Fibroblast of skin of left biceps (primary cell): ENCODE measurements around the gene ANO2.

Experiments used
- DNase-seq, 2 experiments: peaks; one replicate each; pipeline ENCODE4 v3.0.0-alpha.2; 2013; ENCODE audit warnings: low read depth in 2 of 2

ANO2 gene

DNA sequence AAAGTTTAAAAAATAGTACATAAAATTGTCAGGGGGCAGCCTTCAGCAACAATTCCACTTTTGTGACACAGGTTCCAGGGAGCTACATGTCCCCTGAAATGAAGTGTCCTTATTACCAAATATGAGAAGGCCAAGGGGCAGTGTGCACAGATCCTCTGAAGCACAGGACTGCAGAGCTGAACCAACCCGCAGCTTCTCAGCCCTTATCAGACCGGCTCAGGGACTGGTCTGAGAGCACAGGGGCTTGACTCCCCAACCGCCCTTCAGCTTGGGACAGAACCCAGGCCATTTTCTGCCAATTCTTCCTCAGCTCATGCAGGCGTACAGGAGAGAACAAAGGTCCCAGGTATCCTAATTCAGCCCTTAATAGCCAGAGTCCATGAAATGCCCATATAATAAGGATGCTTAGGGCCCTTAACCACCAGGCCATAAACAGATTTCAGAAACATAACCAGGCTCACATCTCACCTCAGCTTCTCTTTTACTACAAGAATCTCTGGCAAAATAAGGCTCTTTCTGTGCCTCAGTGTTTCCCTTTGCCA is 221.3 kb downstream of the ANO2 start:
- DNase-seq: no peak

DNA sequence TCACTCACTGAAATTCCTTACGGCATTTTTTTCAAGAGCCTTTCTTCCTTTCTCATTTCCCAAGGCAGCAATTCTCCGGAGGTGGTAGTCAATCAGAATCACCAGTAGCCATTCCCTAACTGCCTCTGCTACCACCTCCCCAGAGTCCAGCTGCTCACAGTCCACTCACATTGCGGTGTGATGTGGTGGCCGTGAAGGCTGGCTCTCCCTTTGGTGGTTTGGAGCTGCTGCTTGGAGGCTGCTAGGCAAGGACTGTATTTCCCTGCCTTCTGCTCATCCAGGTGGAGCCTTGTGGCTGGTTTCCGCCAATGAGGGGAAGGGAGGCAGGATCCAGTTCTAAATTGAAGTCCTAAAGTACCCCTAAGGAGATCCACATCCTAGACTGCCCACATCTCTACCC is 222.0 kb downstream of the ANO2 start:
- DNase-seq: no peak

DNA sequence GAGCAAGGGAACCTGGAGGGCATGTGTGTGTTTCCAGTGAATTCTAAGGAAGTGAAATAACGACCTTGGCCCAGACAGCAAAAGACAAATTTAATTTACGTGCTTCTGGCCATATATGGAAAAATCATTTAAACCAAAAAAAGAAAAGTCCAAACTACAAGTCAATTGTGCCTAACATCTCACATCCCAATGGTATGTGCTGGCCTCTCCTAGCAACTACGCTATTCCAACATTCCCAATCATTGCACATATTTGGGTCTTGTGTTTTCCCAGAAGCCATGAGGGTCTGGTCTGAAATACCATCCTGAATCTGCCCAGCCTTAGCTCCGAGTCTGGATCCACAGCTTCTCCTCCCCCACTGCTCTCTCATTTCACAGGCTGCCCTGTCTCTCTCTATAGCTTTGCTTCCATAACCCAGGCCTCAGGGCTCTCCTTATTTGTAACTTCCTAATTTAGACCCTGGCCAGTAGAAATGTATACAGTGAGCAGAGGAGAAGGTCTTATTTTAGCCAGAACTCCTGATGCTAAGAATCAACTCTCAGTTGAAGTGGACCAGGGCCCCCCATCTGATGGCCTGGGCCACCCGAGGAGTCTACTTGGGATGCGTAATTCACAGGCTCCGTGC is 224.6 kb downstream of the ANO2 start:
- DNase-seq: no peak

DNA sequence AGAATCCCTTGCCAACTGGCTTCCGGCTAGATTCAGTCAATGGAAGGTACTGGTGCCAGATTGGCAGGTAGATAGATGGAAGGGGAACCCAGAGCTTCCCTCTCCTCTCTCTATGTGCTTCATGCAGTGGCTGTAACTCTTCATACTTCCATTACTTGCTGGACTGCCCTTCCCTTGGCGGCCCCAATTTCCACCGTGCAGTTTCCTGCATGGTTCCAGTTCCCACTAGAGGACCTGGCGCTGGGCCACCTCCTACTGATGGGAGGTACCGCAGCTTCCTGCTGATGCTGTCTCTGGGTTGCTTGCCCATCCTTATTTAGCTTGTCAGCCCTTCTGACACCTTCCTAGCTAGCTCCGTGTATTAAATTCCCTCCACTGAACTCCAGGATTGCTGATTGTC is 226.4 kb downstream of the ANO2 start:
- DNase-seq: no peak

DNA sequence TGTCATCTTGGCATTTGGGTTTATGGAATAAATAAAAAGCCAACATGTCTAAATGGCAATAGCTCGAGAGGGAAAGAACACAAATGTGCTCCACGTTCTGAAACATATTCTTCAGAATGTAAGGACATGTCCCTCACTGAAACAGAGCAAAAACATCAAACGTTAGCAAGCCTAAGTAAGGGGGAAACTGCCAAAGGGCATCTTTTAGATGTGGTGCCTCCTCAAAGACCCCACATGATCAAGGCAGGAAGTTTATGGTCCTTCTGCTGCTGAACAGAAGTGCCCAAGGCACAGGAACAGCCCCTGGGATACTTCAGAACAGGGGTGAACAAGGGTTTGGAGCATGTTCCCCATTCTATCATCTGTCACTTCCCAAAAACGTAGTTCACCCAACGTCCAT is 227.0 kb downstream of the ANO2 start:
- no peak for DNase-seq

DNA sequence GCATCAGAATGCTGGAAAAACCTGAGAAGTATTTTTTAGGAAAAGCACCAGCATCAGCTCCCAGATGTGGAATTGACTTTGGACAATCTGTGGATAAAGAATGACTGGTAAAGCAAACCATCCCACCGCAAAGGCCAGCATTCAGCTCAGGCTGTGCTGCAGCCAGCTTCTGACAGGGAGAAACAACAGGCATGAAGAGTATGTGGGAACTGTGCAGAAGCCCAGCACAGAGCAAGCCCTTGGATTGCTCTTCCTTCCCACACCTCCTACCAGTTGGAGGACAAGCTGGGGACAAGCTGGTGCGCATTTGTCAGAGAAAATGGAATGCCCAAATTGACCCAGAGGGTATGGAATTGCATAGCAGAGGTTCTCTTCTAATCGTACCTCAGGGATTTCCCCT is 228.1 kb downstream of the ANO2 start:
- DNase-seq: no peak

DNA sequence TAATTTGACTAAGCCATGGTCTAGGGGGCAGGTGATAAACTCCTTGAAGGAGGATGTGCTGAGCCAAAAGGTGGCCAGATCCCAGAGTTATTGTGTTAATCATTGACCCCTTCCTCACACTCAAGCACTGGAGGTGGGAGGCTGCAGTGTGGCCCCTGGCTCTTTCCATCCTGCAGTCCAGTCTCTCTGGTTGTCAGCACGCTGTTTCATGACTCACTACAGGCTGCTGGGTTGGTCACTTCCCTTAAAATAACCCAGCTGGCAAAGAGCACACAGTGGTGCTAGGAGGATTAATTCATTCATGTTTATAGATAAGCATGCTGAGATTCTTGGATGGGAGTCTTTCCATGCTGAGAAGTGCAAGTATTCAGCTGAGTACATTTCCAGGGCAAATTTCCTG is 228.9 kb downstream of the ANO2 start:
- DNase-seq: no peak

DNA sequence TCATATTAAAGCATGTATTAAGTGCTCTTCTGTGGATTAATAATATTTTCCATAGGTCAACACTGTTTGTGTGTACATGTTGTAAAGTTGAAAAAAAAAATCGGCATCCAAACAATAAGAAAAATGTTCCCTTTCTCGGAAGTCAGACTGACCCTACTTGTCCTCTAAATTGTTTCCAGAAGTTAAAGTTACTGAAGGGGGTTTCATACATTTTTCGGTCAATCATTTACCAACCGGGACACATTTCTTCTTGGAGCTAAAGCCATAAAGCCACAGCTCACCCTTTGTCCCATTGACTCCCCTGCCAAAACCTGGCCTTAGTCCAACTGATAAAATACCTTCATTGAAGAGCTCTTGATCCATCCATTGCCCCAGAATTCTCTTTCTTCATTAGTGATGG is 230.0 kb downstream of the ANO2 start:
- no peak for DNase-seq

DNA sequence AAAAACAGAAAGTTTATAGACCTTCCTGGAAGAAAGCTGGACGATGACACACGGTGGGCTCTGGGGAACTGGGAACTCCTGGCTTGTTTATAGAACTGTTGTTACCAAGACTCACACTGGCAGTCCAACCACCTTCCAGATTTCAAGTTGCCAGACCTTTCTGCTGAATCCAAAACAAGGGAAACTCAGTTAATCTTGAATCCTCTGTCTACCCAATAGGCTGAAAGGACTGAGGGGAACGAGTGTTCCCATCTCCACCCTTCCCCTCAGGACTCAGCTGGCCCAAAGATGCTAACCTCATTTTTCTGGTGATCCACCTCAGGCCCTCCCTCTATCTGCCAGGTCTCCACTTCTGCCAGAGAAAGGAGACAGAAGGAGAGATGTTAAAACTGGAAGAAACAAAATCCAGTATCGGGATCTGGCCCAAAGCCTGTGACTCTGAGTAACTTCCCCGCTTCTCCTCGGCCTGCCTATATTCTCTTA is 231.4 kb downstream of the ANO2 start:
- no peak for DNase-seq

DNA sequence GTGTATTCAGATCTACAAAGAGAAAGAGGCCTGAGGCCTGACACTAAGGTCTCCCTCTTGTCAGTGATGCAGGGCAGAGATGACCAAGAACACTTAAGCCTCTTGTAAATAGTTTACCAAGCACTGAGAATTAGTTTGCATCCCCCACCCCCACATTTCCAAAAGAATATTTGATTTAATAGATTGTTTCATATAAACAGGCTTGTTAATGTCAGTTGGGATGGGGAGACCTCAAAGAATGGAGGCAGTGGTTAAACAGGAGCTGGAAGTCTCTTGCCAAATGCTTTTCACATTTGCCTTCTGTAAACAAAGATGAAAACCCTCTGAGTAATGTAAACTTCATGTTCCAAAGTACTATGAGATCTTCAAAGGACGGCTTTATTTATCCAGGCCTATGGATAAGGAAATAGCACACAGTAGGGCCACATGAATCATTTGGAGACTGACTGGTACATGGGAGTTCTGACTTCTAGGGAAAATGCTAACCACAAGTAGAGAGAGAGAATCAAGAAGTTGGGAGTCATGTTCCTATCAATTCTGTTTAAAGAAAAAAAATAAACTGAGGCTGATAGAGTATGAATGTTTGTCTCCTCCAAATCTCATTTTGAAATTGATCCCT is 234.7 kb downstream of the ANO2 start:
- no peak for DNase-seq

DNA sequence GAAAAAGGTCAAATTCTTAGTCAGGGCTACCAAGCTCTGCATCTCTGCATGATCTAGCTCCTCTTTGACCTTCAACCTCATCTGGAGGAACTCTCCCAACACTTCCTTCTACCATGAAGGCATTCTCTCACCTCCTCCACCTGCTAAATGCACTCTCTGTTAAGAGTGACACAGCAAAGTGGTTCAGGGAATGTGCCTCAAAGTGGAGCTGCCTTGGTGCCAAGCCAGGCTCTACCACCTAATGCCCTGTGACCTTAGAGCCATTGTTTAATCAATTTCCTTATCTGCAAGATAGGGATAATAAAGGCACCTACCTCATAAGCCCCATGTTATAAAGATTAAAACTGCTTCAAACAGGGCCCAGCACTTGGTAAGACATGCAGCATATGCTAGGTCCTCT is 236.7 kb downstream of the ANO2 start:
- DNase-seq: no peak

DNA sequence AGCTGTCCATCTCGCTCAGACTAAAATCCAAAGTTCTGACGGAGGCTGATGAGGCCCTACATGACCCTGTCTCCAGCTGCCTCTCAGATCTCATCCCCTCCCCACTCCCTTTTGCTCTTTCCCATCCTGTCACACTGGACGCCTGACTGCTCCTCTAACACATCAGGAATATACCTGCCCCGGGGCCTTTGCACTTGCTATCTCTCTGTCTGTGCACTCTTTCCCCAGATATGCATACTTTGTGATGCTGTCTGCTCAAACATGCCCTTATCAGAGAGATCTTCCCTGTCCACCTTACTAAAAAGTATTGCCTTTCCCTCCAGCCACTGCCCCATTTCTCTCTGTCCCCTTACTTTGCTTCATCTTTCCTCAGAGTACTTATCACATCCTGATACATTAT is 238.8 kb downstream of the ANO2 start:
- no peak for DNase-seq

DNA sequence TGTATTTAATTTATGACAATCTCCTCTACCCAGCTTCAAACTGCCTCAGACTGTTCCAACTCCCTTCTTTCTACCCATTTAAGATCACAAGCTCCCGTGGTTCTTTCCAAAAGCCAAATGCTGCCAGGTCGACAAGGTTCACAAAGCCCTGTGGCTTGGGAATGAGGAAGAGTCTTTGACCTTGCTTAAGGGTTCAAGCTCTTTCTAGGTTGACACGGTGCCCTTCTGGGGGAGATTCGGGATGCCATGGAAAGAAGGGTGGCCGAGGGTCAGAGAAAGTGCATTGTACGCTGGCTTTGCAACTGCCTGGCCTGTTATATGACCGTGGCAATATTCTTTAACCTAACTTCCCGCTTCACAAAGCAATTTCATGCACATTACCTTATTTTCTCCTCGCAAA is 239.3 kb downstream of the ANO2 start:
- DNase-seq: no peak

DNA sequence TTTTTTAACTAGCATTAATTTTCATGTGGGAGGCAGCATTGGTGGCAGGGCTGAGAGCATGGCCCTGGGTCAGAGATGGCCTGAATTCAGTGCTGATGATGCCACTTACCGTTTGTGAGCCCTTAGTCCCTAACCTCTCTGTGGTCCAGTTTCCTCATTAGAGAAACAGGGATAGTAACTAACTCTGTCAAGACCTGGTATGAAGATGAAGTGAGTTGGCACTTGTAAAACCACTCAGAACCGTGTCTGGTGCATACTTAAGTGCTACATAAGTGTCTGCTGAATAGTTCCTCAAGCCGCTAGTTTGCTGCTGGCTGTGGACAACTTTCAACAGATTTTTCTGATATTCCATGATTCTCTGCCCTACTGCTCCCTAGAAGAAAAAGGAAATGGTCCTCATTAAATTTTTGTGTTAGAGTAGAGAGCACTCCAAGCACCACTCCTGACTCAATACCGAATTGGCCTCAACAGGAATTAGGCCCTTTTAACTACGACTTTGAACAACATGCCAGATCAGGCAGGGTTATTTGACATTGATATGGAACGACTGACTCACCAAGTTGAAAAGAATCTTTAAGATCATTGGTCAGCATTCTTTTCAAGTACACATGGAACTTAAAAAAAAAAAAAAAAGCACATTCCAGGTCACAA is 250.2 kb downstream of the ANO2 start:
- DNase-seq: peak; percentile 2 to 6

DNA sequence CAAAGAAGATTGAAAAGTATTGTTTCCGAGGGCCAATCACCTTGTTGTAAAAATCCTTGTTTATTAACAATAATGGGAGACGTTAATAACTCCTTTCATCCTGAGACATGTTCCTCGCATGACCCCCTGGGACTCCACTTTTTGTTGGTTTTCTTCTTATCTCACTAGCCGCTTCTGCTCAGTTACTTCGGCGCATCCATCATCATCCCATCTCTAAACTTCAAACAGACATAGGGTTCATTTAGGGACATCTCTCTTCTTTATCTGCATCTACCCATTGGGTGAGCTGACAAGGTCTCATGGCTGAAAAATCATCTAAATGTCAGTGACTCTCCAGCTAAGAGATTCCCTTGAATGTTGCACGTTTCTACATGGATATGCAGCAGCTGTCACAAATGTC is 252.2 kb downstream of the ANO2 start:
- DNase-seq: no peak

DNA sequence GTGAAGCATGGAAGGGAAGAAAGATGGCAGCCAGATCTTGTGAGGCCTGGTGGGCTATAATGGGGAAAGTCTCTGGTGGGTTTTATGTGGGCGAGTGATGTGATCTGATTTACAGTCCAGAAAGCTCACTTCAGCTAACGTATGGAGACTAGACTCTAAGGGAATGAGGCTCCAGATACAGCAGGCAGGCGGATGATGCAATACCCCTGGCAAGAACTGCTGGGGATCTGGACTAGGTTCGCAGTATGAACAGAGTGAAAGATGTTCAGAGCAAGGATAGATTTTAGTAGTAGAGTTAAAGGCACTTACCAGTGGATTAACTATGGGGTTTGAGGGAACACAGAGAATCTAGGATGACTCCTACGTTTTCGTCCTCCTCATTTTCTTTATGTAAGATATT is 253.1 kb downstream of the ANO2 start:
- DNase-seq: peak; percentile 9 to 18

DNA sequence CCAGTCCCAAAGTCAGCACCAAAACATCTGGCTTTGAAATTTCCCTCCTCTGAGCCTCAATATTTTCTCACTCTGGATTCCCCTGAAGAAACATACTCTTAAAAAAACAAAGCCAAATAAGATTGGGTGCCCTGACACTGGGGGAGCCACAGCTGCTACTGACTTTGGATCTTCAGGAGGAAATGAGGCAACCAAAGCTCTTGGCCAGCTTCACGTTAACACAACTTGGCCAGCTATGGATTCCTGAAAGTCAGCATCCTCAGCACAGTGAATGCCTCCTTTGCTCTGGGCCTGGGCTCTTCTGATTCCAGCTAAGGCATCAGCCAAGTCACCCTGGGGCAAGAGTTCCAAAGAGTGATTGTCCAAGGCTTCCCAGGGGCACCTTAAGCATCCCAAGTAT is 254.8 kb downstream of the ANO2 start:
- DNase-seq: no peak

DNA sequence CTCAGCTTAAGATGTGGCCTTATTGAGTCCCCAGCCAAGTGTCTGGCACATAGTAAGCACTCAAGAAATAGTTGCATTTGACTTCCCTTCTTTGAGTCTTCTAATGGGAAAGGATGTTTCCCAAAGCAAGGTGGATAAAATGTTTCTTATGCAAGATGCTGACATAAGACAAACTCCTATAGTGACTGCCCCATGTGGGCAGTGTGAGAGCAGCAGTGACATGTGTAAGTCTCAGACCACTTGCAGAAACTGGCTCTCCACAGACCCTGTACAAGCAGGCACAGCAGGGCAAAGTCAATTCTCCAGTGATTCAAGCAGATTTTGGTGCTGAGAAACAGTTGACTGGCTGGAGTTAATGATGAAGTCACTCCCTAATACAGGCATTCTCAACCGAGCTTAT is 255.3 kb downstream of the ANO2 start:
- DNase-seq: no peak

DNA sequence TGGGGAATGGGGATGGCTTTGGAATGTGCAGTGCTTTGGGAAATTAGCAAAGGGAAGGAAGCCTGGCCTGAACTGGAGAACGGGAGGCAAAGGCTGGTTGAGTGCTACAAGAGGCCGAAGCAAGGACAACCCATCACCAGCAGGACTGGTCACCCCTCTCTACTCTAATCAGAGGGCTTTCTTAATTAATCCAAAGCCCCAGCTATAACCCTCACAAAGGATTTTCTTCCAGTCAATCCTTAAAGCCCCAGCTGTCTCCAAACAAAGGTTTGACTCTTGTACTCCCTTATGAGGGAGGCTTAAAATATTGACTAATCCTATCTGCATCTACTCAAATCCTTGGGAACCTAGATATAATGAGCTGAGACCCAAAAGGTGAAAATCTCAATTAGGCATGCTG is 256.8 kb downstream of the ANO2 start:
- DNase-seq: no peak

DNA sequence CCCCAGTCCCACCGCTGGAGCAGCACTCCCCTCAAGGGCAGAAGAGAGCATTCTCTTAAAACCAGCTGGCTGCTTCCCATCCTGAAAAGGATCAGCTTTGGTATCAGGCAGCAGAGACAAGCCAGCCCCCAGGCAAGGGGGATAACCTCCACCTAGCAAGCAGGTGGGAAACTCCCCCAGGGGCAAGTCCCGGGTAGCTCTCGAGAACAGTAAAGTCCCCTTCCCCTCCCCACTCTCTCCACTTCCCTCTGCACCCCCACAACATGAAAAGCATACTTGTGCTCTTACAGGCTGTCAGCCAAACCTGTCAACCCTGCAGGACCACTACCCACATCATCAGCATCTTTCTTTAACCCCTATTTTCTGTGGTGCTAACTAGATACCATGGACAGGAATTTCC is 259.1 kb downstream of the ANO2 start:
- DNase-seq: no peak

DNA sequence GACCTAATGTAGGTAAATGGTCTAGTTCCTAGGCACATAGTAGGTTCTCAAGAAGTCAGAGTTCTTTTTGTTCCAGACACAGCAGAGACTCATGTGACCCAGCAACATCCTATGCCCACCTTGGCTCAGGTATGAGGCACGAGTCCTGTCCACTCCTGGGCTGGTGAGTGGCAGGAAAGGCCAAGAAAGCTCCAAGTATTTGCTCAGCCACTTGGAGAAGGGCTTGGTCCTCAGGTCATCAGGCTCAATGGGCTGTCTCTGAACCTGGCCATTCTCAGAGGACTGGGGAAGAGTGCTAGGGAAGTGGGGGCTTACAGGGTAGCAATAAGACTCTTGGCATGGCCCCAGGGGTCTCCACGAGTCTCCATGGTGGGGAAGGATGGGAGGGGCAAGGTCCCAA is 260.1 kb downstream of the ANO2 start:
- no peak for DNase-seq

DNA sequence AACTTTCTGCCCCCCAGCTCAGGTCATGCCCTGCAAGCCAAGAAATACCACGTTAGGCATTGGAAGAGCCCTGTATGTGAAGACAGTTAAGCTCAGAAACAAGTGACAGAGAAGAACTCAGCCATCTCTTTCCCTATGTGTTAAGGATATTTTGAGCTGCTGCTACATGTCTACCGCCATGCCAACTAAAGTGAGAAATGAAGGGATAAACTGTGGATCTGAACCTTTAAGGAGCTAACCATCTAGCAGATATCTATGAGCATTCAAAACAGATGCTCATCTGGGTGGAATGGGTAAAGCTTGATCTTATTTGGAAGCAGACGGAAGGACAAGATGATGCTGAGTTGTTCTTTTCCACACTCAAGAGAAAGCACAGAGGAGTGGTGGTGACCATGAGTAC is 262.5 kb downstream of the ANO2 start:
- DNase-seq: no peak

DNA sequence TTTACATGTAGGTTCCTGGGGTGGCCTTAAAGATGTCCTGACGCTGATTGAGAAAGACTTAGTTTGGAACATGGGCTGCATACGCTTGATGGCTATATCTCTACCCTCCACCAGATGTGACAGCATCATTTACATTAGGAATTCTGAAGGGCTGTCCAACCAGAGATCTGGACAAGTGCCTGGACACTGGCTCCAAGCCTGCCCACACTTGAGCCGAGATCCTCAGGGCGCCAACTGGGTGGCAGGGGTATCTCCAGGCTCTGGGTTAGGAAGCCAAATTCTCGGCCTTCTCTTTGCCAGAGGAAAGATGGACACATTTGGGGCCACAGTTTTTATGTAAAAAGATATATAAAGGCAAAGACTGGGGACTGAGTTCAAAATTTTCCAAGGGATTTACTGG is 266.9 kb downstream of the ANO2 start:
- no peak for DNase-seq
